ENCODE measurements around the gene CEBPE. TPM values are rescaled to one million over a fixed set of nuclear protein-coding genes. Genes with fewer than 3 reads are reported as not detected.

CEBPE gene
- total RNA-seq (ENCODE audit: low replicate concordance), result not detected in 2 replicates

DNA sequence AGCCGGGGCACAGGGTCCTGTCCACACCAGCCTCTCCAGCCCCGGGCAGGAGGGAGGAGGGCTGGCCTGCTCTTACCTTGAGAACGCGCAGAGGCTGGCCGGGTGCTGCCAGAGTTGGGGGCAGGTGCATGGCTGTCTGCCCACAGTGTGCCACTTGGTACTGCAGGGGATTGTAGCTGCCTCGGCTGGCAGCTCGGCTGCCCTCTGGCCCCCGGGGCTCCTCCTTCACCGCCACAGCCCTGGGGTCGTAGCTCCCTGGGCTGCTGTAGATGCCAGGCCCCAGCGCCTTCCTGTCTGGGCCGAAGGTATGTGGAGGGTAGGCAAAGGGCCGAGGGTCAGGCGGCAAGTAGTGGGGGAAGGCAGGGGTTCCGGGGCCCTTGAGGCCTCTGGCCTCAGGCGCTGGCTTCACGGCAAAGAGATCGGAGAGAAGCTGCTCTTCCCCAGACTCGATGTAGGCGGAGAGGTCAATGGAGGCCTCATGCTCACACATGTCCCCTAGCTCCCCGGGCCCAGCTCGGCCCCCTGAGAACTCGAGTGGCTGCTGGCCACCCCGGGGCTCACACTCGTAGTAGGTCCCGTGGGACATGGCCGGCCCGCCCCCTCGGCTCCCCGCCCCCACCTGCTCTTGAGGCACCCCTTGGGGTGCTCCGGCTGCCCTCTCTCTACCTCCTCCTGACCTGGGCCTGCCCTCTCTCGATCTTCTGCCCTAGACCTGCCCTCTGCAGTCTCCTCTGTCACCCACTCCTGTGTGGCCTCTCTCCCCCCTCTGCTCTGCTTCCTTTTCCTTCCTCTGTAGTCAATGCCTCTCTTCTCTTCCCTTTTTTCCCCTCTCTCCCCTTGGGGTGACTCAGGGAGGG lies at the start of gene CEBPE:
TSS of gene CEBPE (minus strand) at position 750 of the 857 bp plus-strand sequence. CDS start at position 586, 164 bp downstream.

DNA sequence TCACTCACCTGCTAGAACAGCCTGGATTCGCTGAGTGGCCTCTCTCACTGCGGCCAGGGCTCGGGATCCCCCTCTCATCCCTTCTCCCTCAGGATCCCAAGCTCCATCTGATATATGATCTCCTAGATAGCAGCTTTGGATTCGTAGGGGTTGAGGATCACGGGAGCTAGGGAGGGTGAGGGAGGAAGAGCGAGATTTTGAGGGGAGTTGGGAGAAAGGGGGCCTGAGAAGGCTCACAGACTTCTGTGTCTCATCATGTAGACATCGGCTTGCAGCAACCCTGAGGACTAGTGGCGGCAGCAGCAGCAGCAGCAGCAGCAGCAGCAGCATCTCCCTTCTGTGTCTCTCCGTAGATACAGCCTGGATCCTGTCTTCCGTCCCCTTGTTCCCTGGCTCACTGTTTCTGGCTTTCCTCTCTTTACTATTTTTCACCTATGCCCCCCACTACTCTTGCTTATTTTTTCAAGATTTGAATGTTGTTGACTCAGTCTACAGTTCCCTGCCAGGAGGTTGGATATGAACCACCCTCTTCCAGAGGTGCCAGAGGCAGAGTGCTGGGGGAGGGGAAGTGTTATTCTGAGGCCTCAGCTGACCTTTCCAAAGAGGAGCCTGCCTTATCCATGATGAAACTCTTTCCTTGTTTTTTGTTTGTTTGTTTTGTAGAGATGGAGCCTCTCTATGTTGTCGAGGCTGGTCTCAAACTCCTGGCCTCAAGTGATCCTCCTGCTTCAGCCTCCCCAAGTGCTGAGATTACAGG lies 14.3 kb downstream of the CEBPE start, which contains the start of gene CIROP:
TSS of gene CIROP (minus strand) at position 399 of the 757 bp plus-strand sequence. CDS start at position 330, 69 bp downstream.

DNA sequence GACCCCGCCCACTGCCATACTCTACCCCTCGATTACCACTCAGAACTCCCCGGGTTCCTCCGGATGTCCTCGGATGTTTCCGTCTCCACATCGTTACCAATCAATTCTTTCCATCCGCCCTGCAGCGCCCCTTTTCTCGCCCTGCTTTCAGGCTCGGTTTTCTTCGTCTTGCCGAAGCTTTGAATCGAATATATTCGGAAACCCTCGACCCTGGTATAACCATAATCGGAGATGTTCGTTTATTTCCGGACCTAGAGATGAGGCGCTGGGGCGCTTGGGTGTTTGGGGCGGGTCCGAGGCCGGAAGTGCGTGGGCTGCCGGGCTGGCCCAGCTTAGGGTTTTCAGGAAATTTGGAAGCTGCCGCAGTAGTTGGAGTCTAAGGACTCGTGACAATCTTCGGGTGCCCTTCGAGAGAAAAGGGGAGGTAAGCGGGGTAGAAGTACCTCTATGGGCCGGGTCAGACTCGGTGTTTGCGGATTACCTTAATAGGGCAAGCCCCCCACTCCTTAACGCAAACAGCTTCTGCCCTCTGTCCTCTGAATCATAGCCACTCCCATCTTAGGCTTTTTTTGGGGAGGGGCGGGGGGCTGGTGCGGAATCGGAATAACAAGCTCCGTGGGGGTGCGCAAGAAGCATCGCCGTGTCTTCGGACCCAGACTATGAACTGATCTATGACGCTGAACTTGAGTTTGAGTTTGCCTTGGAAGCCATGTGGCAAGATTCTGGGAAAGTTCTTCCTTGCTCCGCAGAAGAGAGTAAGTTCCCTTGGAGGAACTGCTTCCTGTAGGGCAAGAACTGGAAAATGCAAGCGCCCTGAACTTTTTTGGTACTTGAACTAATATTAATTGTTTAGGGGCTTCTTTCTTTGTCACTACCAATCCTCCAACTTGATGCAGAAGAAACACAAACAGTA lies 23.6 kb downstream of the CEBPE start, which contains the start of gene C14orf119:
TSS of gene C14orf119 (plus strand) at position 310 of the 913 bp plus-strand sequence. CDS start 2,154 bp downstream, outside the sequence.

DNA sequence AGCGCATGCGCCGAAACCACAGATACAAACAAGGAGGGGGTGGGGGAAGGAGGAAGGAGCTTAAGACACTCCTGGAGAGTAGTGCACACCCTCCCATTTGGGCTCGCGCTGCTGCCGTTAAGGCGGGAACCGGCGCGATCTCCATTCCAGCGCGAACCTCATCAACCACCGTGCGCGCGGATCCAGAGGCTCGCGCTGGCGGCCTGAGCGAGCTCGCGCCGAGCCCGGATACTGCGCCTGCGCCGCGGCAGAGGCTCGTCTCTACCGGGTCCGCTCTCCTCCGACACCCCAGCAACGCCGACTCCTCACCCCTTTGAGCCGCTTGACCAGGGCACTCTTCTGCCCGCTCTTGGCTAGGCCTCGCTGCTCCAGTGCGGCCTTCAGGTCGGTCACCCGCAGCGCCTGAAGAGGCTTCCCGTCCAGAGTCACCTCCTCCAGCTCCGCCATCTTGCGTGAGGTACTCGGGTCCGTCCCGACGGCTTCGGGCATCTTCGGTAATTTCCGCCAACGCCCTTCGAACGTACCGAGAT lies 24.3 kb downstream of the CEBPE start, which contains the start of gene ACIN1:
TSS of gene ACIN1 (minus strand) at position 471 of the 530 bp plus-strand sequence. CDS start at position 447, 24 bp downstream.

Other genes starting within 250 kb of the CEBPE start
- gene LRP10, start 247.5 kb downstream of the CEBPE start, total RNA-seq (ENCODE audit: low replicate concordance), result 47.1 and 59.4 TPM in 2 replicates
- 0.08 TPM in 1 of 2 replicates, not detected in the other for gene REM2, start 236.0 kb downstream of the CEBPE start, total RNA-seq (ENCODE audit: low replicate concordance)
- 46.7 and 118 TPM in 2 replicates for gene RBM23, start 200.1 kb downstream of the CEBPE start, total RNA-seq (ENCODE audit: low replicate concordance)
- 61.3 and 86.6 TPM in 2 replicates for gene PRMT5, start 189.9 kb downstream of the CEBPE start, total RNA-seq (ENCODE audit: low replicate concordance)
- gene HAUS4, start 162.2 kb downstream of the CEBPE start, total RNA-seq (ENCODE audit: low replicate concordance), result 27.0 and 29.3 TPM in 2 replicates
- gene AJUBA, start 136.7 kb downstream of the CEBPE start, total RNA-seq (ENCODE audit: low replicate concordance), result 19.2 and 54.1 TPM in 2 replicates
- gene C14orf93, start 109.1 kb downstream of the CEBPE start, total RNA-seq (ENCODE audit: low replicate concordance), result 6.2 and 10.6 TPM in 2 replicates
- gene PSMB5, start 84.4 kb downstream of the CEBPE start, total RNA-seq (ENCODE audit: low replicate concordance), result 210 and 299 TPM in 2 replicates
- not detected in 2 replicates for gene PSMB11, start 77.0 kb downstream of the CEBPE start, total RNA-seq (ENCODE audit: low replicate concordance)
- 4.0 and 4.9 TPM in 2 replicates for gene CDH24, start 61.7 kb downstream of the CEBPE start, total RNA-seq (ENCODE audit: low replicate concordance)
- gene ACIN1, start 24.1 kb downstream of the CEBPE start, total RNA-seq (ENCODE audit: low replicate concordance), result 55.7 and 70.0 TPM in 2 replicates
- gene C14orf119, start 23.8 kb downstream of the CEBPE start, total RNA-seq (ENCODE audit: low replicate concordance), result 53.4 and 58.8 TPM in 2 replicates
- gene CIROP, start 14.3 kb downstream of the CEBPE start, total RNA-seq (ENCODE audit: low replicate concordance), result 0.12 TPM in 1 of 2 replicates, not detected in the other
- 0.15 and 16.1 TPM in 2 replicates for gene SLC7A8, start 64.4 kb upstream of the CEBPE start, total RNA-seq (ENCODE audit: low replicate concordance)
- not detected in 2 replicates for gene RNF212B, start 118.7 kb upstream of the CEBPE start, total RNA-seq (ENCODE audit: low replicate concordance)
- 3.4 and 3.6 TPM in 2 replicates for gene HOMEZ, start 166.9 kb upstream of the CEBPE start, total RNA-seq (ENCODE audit: low replicate concordance)
- 1.6 and 2.2 TPM in 2 replicates for gene PPP1R3E, start 183.6 kb upstream of the CEBPE start, total RNA-seq (ENCODE audit: low replicate concordance)
- 16.4 and 17.8 TPM in 2 replicates for gene BCL2L2, start 187.6 kb upstream of the CEBPE start, total RNA-seq (ENCODE audit: low replicate concordance)
- 76.1 and 118 TPM in 2 replicates for gene PABPN1, start 202.2 kb upstream of the CEBPE start, total RNA-seq (ENCODE audit: low replicate concordance)
- 17.3 and 19.0 TPM in 2 replicates for gene SLC22A17, start 233.6 kb upstream of the CEBPE start, total RNA-seq (ENCODE audit: low replicate concordance)
- gene EFS, start 245.9 kb upstream of the CEBPE start, total RNA-seq (ENCODE audit: low replicate concordance), result 1.1 and 4.9 TPM in 2 replicates

Data from smooth muscle cell of the coronary artery (primary cell).